Colon (tissue), 2 donors: Measurements from ENCODE around the gene MAD1L1.
"Not testable (repeated sequence)": the region's sequence is repeated elsewhere in the genome, so short reads cannot be mapped to it uniquely, and the experiment has no call there.

ENCODE experiments used
- FAIRE-seq: peaks from 2 replicates; lab custom pipeline; 2012; peaks lifted over from hg19 to GRCh38; lab: Jason Lieb, UNC
- donor health status: control.
- donor health status: control.

Gene MAD1L1

DNA sequence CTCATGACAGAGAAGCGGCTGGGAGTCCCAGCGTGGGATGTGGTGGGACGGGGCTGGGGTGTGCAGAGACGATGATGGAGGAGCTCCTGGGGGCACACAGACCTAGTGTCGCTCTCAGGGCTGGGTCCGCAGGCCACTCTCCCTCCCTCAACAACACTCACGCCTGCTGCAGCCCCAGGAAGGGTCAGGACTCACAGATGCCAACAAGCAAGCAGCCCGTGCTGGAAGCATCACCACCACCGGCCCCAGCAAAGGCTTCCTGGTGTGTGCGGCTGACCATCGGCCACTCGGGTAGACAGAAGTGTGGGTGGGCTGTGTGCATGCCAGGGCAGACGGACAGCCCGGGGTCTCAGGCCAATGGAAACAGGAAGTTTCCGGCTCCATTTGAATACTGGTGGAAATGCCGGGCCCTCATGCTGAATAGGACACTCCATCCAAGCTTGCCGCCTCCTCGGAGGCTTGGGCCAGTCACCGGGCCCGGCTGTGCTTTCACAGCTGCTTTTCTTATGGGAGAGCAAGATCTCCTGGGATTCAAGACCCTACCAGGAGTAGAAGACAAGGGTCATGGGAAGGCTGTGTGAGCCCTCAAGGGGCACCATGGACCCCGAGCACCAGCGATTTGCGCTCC lies 384.6 kb downstream of the MAD1L1 start:
- no peak for FAIRE-seq

DNA sequence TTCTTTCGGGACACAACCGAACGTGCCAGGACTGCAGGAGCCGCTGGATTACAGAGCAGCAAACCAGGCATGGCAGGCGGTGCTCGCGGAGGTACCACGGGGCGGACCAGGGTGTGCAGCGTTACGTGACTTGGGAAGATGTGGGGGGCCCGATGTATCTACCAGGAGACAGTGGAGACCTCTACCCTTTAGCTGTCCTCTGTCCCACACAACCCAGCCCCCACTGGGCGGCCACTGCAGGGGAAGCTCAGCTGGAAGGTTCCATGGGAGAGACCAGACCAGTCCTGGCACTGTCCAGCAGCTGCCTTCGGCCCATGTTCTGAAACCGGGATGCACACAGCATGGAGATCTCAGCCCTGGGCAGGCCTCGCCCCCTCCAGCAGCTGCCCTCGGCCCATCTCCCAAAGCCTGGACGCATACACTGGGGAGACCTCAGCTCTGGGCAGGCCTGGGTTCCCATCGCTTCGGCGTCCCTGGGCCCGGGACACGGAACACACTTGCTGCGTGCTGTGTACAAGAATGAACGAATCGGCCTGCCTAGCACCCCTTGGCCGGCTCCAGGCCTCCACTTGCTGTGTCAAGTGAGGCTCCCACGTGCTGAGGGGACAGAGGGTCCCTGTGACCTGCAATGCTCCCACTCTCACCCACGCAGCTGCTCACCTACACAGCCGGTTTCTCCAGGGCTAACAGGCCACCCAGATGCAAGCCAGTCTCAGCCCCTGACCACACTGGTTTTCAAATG lies 385.3 kb downstream of the MAD1L1 start:
- FAIRE-seq: no peak

DNA sequence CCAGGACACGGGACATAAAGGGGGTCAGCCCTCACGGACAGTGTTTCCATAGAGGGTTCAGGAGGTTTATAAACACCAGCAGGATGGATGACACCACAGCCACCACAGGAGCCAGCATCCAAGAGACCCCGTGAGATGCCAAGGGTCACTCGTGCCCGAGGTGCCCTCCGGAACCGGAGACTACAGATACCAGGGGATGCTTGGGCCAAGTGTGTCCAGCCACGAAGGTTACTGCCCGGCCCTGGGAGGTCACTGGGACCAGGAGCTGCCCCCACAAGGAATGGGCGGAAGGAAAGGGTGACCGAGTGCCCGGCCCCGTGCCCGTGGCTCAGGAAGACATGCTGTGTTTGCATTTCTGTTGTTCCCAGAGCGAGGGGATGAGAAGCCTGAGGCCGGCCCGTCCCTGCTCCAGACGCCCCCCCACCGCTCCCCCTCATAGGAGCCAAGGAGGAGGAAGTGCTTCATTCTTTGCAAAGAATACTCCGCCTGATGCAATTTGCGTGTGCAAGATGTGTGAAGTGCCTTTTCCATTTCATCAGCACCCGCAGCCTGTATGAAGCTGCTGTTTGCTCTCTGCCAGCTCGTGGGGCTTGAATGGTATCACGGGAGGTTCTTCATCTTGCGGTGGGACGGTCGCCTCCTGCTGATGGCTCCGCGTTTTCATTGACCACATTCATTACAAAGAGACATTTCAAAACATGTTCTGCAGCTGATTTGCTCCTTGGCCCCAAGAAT lies 386.2 kb downstream of the MAD1L1 start:
- no peak for FAIRE-seq

DNA sequence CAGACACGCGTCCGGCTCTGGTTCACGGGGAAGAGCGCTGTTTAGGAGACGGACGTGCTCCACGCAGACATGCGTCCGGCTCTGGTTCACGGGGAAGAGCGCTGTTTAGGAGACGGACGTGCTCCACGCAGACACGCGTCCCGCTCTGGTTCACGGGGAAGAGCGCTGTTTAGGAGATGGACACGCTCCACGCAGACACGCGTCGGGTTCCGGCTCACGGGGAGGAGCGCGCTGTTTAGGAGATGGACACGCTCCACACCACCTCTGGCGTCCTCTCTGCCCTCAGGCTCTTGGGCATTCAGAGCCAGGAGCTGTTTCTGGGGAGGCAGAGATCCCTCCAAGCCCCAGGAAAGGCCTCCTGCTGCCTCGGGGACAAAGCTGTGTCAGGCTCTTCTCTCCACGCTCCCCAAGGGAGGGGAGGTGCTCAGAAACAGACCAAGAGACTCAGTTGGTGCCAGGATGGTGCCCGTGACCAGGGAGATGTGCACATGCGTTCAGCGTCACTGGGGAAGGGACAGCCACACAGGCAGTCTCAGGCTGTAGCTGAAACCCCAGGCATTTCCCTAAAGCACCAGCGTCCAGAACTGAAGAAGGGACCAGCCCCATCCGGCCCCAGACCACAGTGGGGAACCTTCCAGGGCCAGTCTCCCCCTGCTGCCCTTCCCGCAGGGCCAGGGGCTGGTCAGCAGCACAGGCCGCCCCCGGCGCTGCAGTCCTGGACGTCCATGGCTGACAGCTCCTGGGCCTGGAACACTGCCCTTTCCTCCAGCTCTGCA lies 387.0 kb downstream of the MAD1L1 start:
- no peak for FAIRE-seq

DNA sequence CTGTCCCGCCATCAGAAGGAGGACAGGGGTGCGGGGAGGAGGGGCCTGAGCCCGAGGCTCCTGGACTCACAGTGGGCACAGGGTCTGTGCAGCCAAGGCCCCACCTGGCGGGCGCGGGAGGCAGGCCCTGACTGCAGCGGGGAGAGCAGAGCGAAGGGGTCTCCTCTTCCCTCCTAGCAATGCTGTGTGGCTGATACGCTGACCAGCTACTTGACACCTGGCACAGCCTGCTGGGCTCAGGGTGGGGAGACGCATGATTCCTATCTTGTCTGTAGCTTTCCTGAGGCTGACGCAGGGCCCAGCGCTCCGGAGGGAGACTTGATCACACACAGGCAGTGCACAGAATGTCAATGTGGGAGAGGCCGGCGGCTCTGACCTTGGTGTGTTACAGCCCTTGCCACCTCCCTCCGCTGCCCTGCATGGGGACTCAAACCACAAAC lies 387.8 kb downstream of the MAD1L1 start:
- FAIRE-seq: no peak

DNA sequence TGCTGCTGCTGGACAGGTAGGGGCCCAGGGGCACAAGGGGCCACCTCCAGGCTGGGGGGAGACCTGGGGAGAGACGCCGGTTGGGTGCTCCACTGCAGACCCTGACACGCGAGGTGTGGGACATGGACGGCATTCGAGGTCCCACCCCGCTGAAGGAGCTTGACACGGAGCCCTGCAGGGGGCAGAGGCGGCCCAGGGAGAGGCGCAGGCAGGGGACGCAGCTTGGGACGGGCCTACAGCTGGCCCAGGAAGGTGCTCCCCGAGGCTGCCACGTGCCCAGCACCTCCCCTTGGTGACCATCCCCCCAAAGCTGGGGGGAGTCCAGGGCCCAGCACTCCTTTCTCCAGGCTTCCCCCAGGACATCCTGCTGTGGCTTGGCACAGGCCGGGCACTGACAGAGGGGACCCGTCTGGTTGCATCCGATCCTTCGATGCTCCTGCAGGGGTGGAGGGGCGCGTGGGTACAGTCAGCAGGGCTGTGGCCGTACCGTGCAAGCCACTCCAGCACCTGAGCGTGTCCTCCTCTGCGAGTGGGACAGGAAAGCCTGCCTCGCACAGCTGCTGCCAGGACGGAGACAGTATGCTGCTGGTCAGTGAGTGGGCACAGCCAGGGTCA lies 388.3 kb downstream of the MAD1L1 start:
- FAIRE-seq: no peak

DNA sequence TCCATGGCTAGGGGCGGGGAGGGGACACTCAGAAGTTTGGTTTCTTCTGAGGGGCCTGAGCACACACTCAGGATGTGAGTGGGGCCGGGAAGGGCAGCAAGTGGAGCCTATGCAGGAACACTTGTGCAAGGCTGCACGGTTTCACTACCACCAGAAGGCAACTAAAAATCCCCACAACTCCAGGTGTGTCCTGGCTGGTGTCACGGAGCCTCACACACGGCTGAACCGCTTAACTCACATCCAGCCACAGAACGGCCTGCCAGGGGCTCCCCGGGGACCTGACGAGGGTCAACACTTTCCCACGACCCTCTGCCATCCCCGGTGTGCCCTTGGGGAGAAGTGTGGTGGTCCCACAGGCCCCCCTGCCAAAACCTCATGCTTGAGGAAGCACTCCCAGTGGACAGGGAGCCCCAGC lies 388.8 kb downstream of the MAD1L1 start:
- no peak for FAIRE-seq

DNA sequence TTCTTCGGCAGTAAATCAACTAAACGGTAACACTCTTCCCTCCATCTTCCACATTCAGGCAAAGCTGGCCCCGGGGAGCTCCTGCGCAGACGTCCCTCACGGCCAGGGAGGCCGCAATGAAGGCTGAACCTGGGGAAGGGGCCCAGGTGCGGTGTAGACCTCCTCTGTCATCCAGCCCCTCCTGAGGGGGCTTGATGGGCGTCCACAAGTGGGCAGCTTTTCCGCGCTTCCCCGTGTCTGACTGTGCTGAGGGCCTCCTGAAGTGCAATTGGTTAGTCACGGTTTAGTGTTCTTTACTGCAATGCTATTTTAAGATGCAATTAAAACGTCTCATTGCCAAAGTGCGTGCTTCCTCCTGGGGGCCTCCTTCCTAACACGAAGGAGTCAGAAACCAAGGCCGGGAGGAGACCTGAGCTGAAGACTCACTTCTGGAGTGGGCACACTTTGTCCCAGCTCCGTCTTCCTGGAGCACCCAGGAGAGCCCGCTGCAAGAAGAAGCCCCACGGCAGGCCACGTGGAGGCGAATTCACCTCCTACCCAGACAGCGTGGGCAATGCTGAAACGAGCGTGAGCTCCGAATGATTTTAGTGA lies 389.4 kb downstream of the MAD1L1 start:
- FAIRE-seq: no peak

DNA sequence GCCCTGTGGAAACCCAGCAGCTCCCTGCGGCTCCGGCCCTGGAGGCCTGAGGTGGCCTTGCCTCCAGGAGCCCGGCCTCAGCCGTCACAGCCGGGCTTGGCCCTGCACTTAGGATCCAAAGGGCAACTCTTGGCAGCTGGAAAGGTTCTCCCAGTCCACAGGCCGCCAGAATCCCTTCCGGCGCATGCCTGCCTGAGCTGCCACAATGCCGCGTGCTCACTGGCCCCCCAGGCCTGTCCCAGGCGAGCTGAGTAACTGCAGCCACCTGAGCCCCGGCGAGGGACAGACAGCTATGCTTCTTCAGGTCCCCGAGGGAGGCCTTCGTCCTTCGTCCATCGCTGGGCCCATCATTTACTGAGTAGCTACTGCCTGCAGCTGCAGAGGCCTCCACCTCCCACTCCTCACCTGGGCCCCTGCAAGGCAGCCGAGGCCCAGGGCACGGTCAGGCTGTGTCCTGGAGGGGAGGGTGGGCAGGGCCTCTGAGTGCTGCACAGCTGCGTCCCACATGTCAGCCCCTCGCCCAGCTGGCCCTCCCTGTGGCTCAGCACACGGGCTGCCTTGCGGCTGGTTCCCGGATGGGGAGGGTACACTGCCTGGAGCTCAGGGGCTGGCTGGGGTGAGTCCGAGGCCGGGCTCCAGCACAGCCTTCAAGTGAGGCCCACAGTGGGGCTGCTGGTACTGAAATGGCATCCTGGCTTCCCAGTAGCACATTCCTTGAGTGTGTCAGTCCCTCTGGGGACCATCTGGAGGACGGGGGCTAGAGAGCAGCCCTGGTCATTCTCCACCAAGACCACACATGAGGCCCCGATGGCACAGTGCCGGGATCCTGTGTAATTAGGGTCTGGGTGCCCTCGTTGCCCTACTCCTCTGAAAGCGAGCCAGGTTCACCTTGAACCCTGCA lies 390.2 kb downstream of the MAD1L1 start:
- FAIRE-seq: no peak

DNA sequence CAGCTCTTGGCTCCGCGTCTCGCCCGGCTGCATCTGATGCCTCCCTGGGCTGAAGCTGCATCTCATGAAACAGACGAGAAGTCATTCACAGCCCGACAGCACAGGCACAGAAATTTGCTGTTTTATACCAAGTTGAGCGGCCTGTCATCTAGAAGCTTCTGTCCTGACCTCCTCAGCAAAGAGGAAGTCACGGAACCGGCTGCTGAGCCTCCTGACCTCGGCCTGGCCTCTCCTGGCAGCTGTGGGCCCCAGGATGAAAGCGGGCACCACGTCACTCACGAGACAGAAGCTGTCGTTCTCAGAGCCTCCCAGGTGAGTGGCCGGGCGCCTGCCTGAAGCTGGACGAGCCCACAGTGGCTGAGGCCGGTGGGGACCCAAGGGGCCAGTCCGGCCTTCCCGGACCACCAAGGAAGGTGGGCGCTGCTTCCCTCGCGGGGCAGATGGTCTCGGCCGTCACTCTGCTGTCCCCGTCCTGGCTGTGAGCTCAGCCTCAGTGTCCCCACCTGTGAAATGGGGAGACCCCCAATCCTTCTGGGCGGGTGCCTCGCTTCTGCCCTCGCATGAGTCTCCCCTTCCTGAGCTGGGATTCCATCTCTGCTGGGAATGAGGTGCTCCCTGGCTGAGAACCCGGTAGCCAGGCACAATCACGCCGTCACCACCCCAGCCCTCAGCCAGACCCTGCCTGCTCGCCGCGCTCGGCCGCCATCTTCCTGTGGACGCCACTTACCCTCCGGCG lies 391.3 kb downstream of the MAD1L1 start:
- FAIRE-seq: not testable (repeated sequence)

DNA sequence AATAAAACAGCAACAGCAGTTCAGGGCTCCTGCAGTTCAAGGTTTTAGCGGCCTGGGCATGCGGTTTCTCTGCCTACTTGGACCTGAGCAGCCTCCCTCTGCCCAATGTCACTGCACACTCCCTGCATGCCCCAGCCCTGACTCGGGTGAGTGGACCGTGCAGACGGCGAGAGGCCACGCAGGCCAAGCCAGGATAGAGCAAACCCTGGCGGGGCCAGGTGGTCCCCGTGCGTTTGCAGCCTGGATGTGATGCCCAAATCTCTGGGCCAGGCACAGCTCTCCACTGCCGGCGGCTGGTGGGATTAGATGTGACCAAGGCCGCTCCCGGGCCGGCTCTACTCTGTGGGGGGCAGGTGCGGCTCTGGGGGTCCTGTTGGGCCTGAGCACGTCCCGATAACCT lies 392.0 kb downstream of the MAD1L1 start:
- FAIRE-seq: not testable (repeated sequence)

DNA sequence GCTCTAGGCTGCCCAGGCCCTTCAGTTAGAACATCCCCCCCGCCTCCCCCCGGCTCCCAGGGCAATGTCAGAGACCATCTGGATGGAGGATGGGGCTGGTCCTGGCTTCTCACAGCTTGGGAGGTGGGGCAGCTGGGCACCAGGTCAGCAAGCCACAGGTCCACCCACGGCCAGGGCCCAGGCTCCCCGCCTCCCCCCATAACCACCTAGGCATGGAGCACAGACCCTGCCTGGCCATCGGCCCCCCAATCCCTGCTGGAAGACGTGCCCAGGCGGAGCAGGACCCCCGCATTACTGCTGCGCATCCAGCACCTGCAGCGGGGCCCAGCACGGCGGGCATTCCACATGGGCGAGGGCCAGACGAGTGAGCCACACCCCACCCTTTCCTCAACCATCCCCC lies 393.0 kb downstream of the MAD1L1 start:
- FAIRE-seq: no peak

DNA sequence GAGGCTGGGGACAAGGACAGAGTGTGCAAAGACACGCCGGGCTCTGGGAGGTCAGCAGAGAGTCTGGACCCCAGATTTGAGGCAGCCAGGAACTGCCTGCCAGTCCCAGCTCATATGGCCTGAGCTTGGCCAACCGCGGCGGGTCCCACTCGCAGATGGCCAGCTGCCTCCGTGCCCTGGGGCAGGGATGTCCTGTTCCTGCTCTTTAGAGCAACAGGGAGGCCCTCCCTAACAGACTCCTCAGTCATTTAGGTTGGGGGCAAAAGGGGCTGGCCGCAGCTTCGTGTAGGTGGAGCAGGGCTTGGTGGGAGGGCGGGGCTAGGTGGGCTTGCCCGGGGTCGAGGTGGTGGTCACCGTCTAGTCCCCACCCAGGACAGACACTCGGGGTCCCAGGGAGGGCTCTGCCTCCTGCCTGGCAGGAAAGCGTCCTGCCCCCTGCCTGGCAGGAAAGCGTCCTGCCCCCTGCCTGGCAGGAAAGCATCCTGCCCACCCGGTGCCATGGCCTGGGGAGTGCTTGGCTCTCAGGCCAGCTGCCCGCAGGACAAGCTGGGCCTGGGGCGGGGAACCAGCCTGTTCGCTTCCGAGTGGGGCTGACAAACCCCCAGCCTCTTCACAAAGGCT lies 393.7 kb downstream of the MAD1L1 start:
- FAIRE-seq: not testable (repeated sequence)

DNA sequence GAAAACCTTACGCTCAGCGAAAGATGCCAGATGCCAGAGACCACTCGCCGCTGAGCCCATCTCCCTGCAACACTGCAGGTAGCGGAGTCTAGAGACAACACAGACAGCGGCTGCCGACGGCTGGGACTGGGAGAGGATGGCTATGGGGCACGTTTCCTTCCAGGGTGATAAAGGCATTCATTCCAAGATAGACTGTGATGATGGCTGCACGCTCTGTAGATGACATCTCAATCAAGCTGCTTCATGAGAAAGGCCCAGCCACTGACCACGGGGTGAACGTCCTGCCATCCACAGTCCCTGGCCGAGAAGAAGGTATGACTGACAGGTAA lies 394.2 kb downstream of the MAD1L1 start:
- not testable (repeated sequence) for FAIRE-seq

DNA sequence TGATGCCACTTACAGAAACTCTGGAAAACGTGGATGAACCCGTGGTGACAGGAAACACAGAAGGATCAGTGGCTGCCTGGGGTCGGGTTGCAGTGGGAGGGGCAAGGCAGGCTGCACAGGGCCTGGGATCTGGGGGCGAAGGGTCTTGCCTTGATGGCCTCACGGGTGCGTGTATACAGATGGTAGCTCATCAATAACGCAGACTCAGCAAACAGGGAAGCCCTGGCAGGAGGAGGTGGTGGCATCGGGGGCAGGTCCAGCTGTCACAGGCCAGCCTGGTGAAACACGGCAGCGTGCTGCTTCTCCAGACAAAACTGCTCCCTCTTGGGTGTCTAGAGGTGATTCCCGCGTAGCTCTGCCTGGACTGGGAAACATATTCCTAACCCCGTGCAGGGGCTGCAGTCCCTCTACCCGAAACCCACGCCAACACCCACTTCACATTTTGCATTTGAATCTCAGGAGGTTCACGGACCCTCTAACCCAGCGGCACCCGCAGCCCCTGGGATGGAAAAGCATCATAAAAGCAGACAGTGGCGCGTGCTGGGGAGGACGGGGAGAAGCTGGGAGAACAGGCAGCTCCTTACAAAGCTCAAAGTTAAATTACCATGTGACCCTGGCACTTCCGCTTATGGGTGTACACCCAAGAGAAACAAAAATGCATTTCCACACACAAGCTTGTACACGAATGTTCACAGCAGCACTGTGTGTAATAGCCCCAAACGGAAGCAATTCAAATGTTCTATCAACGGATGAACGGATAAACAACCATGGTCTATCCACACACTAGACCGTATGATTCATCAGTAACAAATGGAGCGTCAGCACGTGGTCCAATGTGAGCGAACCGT lies 394.8 kb downstream of the MAD1L1 start:
- FAIRE-seq: not testable (repeated sequence)

DNA sequence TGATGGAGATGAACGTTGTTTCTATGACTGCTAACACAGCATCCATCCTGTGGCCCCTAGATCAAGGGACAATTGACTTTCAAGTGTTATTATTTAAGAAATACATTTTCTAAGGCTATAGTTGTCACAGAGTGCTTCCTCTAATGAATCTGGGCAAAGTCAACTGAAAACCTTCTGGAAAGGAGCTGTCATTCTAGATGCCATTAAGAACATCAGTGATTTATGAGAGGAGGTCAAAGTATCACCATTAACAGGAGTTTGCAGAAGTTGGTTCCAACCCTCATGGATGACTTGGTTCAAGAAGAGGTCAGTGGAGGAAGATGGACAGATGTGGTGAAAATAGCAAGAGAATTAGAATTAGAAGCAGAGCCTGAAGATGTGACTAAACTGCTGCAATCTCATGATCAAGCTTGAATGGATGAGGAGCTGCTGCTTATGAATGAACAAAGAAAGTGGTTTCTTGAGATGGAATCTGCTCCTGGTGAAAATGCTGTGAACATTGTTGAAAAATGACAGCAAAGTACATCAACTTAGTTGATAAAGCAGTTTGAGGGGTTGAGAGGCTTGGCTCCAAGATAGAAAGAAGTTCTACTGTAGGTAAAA lies 400.7 kb downstream of the MAD1L1 start:
- not testable (repeated sequence) for FAIRE-seq

DNA sequence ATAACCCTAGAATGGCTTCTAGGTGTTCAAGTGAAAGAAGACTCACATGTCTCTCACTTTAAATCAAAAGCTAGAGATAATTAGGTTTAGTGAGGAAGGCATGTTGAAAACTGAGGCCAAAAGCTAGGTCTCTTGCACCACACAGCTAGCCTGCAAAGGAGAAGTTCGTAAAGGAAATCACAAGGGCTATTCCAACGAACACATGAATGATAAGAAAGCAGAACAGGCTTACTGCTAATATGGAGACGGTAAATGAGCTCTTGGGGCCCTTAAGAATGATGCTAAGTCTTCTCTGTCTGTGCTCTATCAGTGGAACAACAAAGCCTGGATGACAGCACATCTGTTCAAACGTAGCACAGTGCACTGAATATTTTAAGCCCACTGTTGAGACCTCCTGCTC lies 401.3 kb downstream of the MAD1L1 start:
- FAIRE-seq: not testable (repeated sequence)

DNA sequence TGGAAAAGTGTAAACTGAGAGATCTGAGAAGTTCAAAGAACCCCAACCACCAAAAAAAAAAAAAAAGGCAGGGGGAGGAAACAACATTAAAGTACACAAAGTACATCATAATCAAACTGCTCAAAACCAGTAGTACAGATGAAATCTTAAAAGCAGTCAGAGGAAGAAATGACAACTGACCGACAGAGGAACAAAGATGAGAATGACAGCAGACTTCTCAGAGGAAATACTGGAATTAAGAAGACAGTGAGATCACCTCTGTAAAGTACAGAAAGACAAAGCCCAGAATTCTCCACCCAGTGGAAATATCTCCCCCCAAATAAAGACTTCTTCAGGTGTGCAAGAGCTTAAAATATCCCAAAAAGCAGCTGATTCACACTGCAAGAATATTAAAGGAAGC lies 403.1 kb downstream of the MAD1L1 start:
- FAIRE-seq: not testable (repeated sequence)
